HUDEP-2 (cell line): Measurements from ENCODE around the gene ADPRS.
A peak's percentile ranks its signal among the peaks of the same experiment; 100 is the strongest.

ENCODE experiments used
- DNase-seq, 76 experiments: peaks; one replicate each; lab custom pipeline; 2025; ENCODE audit not compliant: unreplicated experiment in 76 of 76; lab: John Stamatoyannopoulos, UW

The ADPRS gene

GRCh38 chr1:36086529-36087232 is 2.0 kb upstream of the ADPRS start:
- DNase-seq, result no peak

DNA sequence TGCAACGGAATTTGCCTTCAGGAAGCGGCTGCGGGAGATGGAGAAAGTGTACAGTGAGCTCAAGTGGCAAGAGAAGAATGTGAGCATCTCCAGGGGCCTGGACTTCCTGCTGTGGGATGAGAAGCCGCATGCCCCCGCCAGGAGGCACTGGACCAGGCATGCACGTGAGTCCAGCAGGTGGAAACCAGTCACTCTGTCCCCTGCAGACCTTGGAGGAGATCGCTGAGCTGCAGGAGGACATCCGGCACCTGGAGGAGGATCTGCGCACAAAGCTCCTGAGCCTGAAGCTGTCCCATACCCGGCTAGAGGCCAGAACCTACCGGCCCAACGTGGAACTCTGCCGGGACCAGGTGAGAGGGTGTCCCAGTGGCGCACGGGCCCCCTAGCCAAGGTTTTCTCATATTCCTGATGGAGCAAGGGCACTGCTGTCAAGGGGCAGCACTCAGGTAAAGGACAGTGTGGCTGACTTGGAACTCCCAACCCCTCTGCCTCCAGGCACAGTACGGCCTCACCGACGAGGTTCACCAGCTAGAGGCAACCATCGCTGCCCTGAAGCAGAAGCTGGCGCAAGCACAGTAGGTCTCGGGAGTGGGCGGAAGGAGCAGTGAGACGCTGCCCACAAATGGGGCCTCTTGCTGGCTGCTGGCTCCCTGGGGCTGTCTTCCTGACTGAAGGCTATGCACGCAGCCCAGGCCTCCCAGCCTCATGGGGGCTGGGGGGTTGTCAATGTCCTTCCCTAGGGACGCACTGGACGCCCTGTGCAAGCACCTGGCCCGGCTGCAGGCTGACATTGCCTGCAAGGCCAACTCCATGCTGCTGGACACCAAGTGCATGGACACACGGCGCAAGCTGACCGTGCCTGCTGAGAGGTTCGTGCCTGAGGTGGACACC is 1.2 kb upstream of the ADPRS start:
- DNase-seq, result no peak

DNA sequence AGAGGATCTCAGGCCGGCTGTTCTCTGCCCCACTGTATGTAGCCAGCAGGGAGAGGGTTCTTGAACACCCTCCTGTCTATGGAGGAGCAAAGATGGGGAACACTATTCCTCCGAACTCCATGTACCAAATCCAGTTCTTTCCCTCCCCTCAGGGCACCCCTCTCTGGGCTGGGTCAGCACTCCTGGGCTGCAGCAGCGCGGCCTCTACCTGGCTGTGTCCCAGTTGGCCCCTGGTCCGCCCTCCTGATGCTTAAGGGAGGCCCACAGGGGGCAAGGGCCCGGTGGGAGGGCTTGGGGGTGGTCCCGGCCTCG is 471 bp upstream of the ADPRS start:
- no peak for DNase-seq

DNA sequence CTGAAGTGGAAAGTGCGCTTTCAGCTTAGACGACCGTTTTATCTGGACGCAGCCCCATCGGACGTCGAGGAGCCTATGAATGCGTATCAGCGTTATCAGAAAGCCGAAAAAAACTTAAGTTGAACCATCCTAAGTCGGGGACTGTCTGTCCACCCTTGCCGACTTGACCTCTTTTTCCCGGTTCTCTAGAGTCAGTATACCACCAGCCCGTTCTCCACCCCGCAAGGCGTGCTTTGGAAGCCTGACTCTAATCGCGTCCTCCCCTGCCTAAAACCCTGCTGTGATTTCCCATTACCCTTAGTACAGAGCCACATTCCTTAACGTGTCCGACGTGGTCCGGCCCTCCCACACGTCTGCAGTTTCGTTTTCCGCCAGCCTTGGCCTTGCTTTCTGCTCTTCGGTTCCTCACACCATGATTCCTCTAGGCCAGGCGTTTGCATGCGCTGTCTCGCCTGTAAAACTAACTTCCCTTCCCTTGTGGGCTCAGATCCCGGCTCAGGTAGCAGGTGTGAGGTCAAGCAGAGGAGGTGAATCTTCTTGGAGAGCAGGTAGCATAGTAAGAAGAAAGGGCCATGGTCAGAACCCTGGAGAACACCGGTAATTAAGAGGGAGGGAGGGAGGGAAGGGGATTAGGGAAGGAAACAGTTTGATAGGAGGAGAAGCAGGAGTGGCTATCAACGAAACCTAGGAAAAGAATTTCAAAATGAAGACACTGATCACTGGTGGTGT is 865 bp downstream of the ADPRS start:
- peak in 1 of 76 experiments; percentile 6 for DNase-seq

DNA sequence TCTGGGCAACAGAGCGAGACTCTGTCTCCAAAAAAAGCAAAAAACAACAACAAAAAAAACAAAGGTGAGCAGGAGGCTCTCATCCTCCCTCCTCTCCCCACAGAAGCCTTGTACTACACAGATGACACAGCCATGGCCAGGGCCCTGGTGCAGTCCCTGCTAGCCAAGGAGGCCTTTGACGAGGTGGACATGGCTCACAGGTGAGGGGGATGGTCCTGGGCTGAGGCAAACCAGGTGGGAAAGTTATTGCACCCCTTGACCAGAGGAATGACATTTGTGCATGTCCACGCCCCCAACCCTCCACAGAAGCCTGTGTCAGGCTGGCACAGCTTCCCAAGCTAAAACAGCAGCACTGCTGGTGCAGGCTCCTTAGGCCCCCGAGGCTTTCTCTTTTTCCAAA is 2.4 kb downstream of the ADPRS start:
- no peak for DNase-seq

DNA sequence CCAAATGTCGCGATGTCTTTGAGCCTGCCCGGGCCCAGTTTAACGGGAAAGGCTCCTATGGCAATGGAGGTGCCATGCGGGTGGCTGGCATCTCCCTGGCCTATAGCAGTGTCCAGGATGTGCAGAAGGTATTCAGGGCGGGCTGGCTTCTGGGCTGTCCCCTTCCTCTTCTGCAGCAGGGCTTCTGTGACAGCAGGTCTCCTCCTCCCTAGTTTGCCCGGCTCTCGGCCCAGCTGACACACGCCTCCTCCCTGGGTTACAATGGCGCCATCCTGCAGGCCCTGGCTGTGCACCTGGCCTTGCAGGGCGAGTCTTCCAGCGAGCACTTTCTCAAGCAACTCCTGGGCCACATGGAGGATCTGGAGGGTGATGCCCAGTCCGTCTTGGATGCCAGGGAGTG is 3.0 kb downstream of the ADPRS start:
- DNase-seq, result no peak

- DNase-seq, result no peak
Measured at GRCh38 chr1:36092166-36092797, 3.6 kb downstream of the ADPRS start.

DNA sequence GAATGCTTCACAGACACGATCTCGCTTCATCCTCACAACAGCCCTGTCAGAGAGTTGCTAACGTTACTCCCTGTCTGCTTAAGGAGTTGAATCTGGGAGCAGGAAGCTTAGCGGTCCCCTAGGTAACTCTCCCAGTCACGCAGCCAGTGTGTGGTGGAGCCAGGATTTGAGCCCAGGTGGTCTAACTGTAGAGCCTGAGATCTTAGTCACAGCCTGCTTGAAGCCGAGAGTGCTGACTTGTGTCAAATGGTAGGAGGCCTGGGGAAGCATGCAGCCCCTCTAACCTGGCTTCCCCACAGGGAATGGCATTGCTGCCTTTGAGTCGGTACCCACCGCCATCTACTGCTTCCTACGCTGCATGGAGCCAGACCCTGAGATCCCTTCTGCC is 4.1 kb downstream of the ADPRS start:
- no peak for DNase-seq

DNA sequence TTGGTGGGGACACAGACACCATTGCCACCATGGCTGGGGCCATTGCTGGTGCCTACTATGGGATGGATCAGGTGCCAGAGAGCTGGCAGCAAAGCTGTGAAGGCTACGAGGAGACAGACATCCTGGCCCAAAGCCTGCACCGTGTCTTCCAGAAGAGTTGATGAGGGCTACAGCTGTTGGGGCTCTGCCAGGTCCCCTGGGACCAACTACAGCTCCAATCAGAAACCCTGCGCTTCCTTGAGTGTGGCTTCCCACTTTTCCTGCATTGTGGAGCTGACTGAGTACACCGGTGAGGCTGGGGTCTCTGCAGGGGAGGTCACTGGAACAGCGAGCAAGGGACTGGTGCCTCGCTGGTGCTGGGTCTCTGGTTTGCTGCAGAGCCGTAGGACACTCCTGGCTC is 4.5 kb downstream of the ADPRS start:
- DNase-seq, result no peak

DNA sequence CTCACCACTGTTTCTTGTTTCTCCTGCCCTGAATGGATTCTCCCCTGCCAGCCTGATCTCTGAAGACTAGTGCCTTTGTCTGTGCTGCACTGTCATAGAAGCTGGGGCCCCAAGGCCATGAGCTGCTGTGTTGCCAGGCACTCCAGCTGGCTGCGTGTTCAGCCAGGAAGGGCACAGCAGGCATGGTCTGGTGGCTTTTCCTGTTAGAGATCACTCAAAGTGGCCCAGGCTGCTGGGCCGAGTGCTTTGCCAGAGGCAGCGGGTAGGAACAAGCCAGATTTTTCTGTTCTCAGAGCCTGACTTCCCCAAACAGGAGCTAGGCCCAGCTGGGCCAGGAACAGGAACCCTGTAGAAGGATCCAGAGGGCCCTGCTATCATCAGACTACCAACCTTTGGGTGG is 5.2 kb downstream of the ADPRS start:
- DNase-seq, result no peak

DNA sequence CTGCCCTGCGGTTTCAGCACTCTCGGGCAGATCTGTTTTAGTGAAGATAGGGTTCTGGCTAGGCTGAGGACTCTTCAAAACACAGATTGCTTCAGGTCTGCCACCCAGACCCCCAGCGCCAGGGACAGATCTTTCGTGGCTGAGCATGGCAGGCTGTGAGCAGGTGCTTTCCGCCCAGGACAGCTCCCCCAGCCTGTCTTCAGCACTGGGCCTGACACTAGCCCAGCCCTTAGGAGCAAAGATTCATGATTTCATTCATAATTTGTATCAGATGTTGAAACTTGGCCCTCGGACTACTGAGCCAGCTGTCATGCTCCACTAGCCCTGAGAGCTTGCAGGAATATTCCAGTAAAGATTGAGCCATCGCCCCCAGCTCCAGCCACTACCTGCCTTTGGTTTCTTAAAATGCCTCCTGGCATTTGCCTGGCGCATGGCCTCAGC is 5.9 kb downstream of the ADPRS start:
- DNase-seq, result no peak

- DNase-seq, result no peak
Measured at GRCh38 chr1:36095760-36096405, 7.2 kb downstream of the ADPRS start.

- DNase-seq, result peak in 12 of 76 experiments; percentile 2 to 26 (median 12)
Measured at GRCh38 chr1:36096500-36097432, 8.1 kb downstream of the ADPRS start.

DNA sequence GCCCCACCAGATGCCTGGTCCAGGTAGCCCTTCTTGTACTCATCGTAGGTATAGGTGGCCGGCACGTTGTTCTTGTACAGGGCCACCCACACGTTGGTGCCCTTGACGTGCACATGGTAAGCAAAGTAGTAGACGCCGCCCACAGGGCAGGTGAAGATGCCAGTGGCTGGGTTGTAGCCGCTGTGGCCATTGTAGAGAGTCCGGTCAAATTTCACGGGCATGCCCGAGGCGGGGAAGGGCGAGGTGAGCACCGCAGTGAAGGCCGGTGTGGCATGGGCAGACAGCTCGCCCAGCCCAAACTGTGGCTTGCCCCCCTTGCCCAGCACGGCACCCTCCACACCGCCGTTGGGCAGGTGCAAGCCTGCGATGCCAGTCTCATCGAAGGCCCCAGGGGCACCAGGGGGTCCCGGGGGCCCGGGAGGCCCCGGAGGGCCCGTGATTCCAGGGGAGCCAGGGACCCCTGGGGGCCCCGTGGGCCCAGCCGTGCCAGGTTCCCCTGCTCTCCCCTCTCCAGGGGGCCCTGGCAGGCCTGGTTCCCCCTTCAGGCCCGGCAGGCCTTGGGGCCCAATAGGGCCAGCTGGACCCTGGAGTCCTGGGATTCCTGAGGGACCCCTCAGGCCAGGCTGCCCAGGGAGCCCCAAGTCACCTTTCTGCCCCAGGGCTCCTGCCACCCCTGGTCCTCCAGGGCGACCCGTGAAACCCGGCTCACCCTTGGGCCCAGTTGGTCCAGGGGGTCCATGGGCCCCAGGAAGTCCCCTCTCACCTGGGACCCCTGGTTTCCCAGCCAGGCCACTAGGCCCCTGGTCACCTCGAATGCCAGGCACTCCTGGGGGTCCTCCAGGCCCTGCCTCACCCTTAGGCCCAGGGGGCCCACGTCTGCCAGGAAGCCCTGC is 9.2 kb downstream of the ADPRS start:
- DNase-seq, result no peak

DNA sequence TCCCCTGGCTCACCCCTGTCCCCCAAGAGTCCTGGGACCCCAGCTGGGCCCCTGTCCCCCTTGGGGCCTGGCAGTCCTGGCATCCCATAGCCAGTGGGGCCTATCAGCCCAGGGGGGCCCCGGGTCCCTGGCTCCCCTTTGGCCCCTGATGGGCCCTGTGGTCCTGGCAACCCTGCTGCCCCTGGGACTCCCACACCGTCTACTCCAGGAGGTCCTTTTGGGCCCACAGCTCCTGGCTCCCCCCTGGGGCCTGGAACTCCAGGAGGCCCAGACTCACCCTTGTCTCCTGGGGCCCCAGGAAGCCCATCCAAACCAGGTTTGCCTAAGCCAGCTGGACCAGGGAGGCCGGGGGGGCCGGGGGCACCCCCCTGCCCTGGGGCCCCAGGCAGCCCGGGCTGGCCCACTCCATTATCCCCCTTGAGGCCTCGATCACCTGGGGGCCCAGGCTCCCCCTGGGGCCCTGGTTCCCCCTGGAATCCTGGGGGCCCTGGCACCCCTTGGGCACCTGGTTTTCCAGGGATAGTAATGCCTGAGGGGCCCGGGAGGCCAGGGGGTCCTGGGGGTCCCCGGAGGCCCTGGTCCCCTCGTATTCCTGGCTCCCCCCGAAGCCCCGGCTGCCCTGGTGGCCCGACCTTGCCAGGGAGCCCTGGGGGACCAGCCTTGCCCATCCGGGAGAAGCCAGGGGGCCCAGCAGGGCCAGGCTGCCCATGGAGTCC is 10.1 kb downstream of the ADPRS start:
- no peak for DNase-seq

- peak in 68 of 76 experiments; percentile 10 to 80 (median 52) for DNase-seq
Measured at GRCh38 chr1:36099681-36100341, 11.1 kb downstream of the ADPRS start.

- peak in 27 of 76 experiments; percentile 8 to 48 (median 35) for DNase-seq
Measured at GRCh38 chr1:36100376-36100775, 11.7 kb downstream of the ADPRS start.
